IPS-18a (cell line): Measurements from ENCODE around the gene PLCB1.

Experiments used
- H3K27ac ChIP-seq: one replicate; pipeline ENCODE4 v1.5.1; 2013; ENCODE audit warnings: low read length
- H3K27me3 ChIP-seq: one replicate; pipeline ENCODE4 v1.6.1; 2013; ENCODE audit warnings: mild to moderate bottlenecking, low read length; ENCODE audit not compliant: control insufficient read depth, insufficient read depth
- H3K36me3 ChIP-seq: one replicate; pipeline ENCODE4 v1.6.1; 2013; ENCODE audit warnings: low read depth, low read length; ENCODE audit not compliant: control insufficient read depth
- H3K4me1 ChIP-seq: one replicate; pipeline ENCODE4 v1.6.1; 2013; ENCODE audit warnings: low read depth, low read length; ENCODE audit not compliant: control insufficient read depth
- H3K4me3 ChIP-seq: one replicate; pipeline ENCODE4 v1.5.1; 2013; ENCODE audit warnings: low read length
- H3K9ac ChIP-seq: one replicate; pipeline ENCODE4 v1.6.1; 2013; ENCODE audit warnings: mild to moderate bottlenecking, low read length, moderate library complexity
- H3K9me3 ChIP-seq: one replicate; pipeline ENCODE4 v1.6.1; 2013; ENCODE audit warnings: low read depth, low read length; ENCODE audit not compliant: control insufficient read depth

The PLCB1 gene

DNA sequence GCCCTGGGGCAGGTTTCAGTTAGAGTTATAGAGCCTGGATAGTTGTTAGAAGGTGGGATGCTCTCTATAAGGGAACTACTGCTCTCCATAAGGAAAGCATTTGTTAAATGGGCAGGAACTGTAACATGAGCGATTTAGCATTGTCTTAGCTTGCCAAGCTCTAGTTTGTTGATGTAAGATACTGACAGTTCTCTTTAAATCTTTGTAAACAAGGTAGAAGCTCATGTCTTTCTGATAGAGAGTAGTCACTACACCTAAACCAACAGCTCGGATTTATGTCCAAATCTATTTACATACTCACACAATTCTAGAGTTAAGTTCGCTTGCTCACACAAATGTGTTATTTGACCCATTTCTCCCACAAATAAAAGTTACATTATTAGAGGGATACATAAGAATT, 87.3 kb downstream of the PLCB1 start:
- no peaks in the 10 kb centered on the region for H3K9me3 ChIP-seq
- no peak overlapping the region for H3K9ac ChIP-seq
- H3K27me3 ChIP-seq, result no peaks in the 10 kb centered on the region
- H3K4me3 ChIP-seq, result no peak overlapping the region
- peaks cover 7% of the 10 kb centered on the region for H3K4me1 ChIP-seq
- H3K36me3 ChIP-seq, result no peaks in the 10 kb centered on the region
- no peak overlapping the region for H3K27ac ChIP-seq

DNA sequence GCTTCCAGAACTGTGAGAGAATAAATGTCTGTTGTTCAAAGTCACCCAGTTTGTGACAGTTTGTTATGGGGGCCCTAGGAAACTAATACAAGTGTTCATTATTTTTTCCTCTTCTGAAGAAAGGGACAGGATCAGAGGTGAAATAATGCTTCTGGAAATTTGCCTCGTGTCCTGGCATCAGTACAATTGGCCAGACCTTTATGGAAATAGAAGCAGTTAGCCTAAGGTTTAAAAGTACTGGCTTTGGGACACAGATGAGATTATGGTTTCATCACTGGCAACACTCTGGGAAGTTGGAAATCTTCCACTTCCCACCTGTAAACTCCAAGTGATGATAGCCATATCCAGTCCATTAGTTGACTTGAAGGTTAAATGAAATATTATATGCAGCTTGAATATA, 88.7 kb downstream of the PLCB1 start:
- Histone ChIP-seq H3K27ac (no peak overlapping the region), H3K4me1 (no peaks in the 10 kb centered on the region), H3K36me3 (no peaks in the 10 kb centered on the region), H3K9me3 (no peaks in the 10 kb centered on the region), H3K4me3 (no peak overlapping the region), H3K27me3 (no peaks in the 10 kb centered on the region), H3K9ac (no peak overlapping the region)

DNA sequence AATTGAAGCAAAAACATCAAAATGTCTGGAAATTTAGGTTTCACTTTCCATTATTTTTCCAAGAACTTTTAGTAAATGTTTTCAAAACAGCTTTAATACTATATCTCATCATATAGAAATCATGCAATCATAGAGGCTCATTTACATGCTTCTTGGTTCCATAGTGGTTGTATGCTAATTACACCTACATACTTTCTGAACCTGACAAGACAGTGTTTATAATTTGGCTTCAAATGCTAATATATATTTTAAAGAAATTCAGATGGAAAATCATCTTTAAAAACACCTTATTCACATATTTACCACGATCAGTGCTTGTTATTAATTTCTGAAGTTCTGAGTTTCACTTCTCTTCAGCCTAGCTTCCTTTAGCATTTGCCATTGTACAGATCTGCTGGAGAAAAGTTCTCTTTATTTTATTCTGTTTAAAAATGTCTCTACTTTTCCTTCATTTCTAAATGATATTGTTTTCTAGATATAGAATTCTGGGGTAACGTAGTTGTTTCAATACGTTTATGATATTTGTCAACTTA, 89.9 kb downstream of the PLCB1 start:
- Histone ChIP-seq H3K4me3 (no peak overlapping the region), H3K9me3 (no peaks in the 10 kb centered on the region), H3K4me1 (no peaks in the 10 kb centered on the region), H3K36me3 (no peaks in the 10 kb centered on the region), H3K27ac (no peak overlapping the region), H3K27me3 (no peaks in the 10 kb centered on the region), H3K9ac (no peak overlapping the region)

DNA sequence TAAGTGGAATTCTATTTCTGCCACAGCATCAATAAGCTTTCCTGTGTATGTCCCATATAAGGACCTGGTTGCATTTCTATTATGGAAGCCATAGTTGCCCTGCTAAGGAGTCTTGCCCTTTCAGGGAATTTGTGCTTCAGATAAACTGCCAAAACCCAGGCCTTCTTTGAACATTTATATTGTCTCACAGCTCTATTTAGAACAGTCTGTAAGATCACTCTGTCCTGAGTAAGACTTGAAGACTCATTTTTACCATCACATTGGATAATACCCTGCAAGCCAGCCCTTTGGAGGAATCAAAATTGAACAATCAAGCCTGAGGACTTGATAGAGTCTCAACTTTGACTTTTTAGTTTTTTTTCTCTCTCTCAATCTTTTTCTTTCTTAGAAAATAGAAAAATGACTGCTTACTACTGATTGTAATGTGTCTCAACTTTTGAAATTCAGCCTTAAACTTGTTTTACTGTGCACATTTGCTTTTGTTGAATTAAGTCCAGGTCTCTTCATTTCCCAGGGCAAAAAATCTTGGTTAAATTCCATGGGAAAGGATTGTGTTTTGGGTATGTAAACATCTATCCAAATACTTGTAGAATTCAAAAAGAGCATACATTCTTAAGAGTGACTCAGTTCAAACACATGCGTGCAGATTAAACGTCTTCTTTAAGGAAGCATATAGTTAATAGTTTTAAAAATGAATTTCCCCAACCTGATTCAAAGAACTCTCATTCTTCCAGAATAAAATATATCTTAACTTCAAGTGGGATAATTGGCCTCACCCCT, 91.2 kb downstream of the PLCB1 start:
- no peaks in the 10 kb centered on the region for H3K9me3 ChIP-seq
- H3K4me3 ChIP-seq, result no peak overlapping the region
- no peak overlapping the region for H3K9ac ChIP-seq
- no peaks in the 10 kb centered on the region for H3K4me1 ChIP-seq
- no peak overlapping the region for H3K27ac ChIP-seq
- H3K27me3 ChIP-seq, result no peaks in the 10 kb centered on the region
- no peaks in the 10 kb centered on the region for H3K36me3 ChIP-seq

DNA sequence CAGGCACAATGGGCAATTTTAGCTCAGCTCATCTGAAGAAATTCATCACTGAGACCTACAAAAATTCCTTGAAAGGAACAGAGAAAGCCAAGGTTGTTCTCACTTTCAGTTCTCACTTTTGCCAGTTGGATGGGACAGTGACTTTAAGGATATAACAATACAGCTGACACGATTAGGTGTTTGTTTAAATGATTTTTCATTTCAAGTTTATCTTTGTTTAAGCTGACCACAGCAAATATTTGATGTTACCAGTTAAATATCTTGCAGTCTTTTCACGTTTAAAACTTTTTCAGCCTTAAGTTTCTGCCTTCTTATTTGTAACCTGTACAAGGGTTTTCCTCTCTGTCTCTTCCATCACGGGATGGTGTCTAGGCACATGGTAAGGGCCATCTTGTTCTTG, 93.6 kb downstream of the PLCB1 start:
- no peaks in the 10 kb centered on the region for H3K9me3 ChIP-seq
- H3K4me3 ChIP-seq, result no peak overlapping the region
- no peak overlapping the region for H3K27ac ChIP-seq
- H3K9ac ChIP-seq, result no peak overlapping the region
- no peaks in the 10 kb centered on the region for H3K36me3 ChIP-seq
- H3K4me1 ChIP-seq, result no peaks in the 10 kb centered on the region
- H3K27me3 ChIP-seq, result no peaks in the 10 kb centered on the region

DNA sequence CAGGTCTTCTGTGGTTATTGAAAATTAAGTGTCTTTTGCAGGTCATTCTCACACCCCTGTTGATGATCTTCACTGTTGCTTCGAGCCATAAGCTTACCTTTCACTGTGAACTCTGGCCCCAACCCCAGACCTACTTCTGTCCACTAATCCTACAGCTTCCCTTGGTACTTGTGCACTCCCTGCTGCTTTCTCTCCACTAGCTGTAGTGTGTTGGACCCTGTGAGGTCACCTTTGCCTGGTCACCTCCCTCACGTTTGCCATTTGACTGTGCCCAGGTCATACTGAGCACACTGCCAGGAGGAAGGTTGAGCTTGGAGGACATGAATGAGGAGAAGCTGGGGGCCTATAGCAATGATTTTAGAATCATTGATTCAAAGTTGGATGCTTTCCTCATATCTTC, 94.0 kb downstream of the PLCB1 start:
- Histone ChIP-seq H3K36me3 (no peaks in the 10 kb centered on the region), H3K4me1 (no peaks in the 10 kb centered on the region), H3K27me3 (no peaks in the 10 kb centered on the region), H3K9me3 (no peaks in the 10 kb centered on the region), H3K27ac (no peak overlapping the region), H3K9ac (no peak overlapping the region), H3K4me3 (no peak overlapping the region)

DNA sequence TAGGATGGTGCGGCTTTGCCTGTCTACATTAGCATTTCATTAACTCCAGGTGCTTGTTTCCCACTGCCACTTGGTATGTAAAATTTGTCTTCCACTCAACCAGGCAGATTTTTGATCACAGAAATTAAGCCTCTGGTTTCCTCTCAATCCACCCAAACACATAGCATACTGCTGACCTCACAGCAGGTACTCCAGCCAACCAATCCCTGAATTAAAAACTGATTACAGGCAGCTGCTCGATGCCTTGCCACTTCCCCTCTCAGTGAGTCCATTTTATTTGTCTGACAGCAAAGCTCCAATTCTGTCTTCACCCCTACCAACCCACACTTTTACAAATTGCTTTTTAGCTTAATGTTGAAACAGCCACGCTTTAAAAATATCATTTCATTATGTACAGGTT, 95.2 kb downstream of the PLCB1 start:
- Histone ChIP-seq H3K27me3 (no peaks in the 10 kb centered on the region), H3K36me3 (no peaks in the 10 kb centered on the region), H3K9ac (no peak overlapping the region), H3K4me1 (no peaks in the 10 kb centered on the region), H3K9me3 (no peaks in the 10 kb centered on the region), H3K27ac (no peak overlapping the region), H3K4me3 (no peak overlapping the region)

DNA sequence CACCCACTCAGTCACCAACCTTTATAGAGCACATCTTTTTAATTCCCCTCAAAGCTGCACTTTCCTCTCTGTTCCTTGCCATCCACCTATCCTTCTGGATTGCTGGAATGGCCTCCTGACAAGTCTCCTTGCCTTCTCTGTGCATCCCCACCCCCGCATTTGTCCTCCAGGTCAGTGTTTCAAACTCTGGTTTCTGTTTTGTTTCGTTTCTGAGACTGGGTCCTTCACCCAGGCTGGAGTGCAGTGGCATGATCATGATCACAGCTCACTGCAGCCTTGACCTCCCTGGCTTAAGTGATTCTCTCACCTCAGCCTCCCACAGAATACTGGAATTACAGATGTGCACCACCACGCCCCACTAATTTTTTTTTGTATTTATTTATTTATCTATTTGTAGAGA, 96.2 kb downstream of the PLCB1 start:
- Histone ChIP-seq H3K36me3 (no peaks in the 10 kb centered on the region), H3K27me3 (no peaks in the 10 kb centered on the region), H3K4me1 (no peaks in the 10 kb centered on the region), H3K27ac (no peak overlapping the region), H3K4me3 (no peak overlapping the region), H3K9ac (no peak overlapping the region), H3K9me3 (no peaks in the 10 kb centered on the region)

DNA sequence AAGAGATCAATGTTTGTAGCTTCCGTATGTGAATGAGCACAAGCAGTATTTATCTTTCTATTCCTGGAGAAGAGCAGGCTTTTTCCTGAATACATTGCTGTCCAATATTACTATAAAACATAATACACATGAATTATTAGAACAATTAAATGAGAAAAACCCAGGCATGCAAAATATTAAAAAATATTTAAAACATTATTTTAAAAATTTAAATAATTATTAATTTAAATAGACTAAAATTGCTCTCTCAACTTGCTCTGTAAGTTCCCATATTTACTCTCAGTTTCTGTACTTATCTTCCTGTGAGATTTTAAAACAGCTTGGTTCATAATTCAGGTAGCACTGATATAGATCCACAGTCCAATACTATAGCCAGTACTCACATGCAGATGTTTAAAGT, 97.0 kb downstream of the PLCB1 start:
- no peaks in the 10 kb centered on the region for H3K27me3 ChIP-seq
- no peaks in the 10 kb centered on the region for H3K4me1 ChIP-seq
- no peaks in the 10 kb centered on the region for H3K9me3 ChIP-seq
- no peaks in the 10 kb centered on the region for H3K36me3 ChIP-seq
- H3K9ac ChIP-seq, result no peak overlapping the region
- H3K27ac ChIP-seq, result no peak overlapping the region
- no peak overlapping the region for H3K4me3 ChIP-seq

DNA sequence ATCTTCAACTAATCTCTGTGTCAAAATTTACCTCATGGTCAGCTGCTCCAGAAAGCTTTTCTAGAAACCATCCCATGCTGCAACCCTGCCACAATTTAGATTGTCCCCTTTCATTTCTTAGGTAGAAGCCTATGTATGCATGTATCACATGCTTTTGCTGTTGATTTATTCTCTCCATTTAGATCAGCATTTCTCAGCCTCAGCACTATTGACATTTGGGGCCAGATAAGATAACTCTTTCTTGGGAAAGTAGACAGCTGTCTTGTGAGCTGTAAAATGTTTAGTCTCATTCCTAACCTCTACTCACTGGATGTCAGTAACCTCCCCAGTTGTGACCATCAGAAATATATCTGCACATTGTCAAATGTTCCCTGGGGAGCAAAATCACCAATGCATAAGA, 99.0 kb downstream of the PLCB1 start:
- Histone ChIP-seq H3K9me3 (no peaks in the 10 kb centered on the region), H3K27me3 (no peaks in the 10 kb centered on the region), H3K9ac (no peak overlapping the region), H3K36me3 (no peaks in the 10 kb centered on the region), H3K27ac (no peak overlapping the region), H3K4me1 (no peaks in the 10 kb centered on the region), H3K4me3 (no peak overlapping the region)

DNA sequence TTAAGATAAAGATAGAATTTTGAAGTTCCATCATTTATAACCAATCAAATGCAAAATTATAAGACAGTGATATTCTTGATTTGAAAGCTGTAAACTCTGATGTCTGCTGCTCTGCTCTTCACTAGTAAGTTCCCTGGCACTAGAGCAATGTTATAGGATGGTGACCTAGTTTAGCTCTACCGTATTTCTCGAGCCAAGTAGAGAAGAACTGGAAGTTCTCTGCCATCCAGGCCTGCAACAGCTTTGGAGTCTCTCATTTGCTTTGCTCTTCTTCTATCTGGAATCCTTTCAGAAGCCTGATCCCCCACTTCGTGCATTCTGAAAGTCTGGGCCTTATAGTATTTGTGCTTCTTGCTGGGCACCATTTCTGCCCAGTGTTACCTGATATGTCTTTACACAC, 100.3 kb downstream of the PLCB1 start:
- H3K9ac ChIP-seq, result no peak overlapping the region
- H3K4me3 ChIP-seq, result no peak overlapping the region
- no peaks in the 10 kb centered on the region for H3K36me3 ChIP-seq
- no peak overlapping the region for H3K27ac ChIP-seq
- H3K4me1 ChIP-seq, result no peaks in the 10 kb centered on the region
- no peaks in the 10 kb centered on the region for H3K27me3 ChIP-seq
- no peaks in the 10 kb centered on the region for H3K9me3 ChIP-seq

DNA sequence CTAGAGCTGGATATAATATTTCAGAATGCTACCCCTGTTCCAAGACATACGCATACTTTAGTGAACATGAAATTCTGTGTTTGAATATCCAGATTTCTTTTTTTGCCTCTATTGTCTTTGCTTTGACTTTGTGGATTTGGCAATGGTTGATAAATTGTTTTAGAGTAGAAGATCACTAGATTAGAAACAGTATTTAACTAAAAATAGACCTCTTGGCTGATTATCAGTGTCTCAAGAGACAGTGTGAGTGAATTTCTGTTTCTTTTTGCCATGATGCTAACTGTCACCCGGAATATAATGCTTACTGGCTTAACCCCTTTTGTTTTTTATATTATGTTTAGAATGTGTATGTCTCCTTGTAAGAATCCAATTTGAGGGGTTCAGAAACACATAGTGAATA, 102.5 kb downstream of the PLCB1 start:
- no peaks in the 10 kb centered on the region for H3K4me1 ChIP-seq
- no peaks in the 10 kb centered on the region for H3K27me3 ChIP-seq

More for the DNA sequence above, 102.5 kb downstream of the PLCB1 start:
- H3K4me3 ChIP-seq, result no peak overlapping the region
- H3K36me3 ChIP-seq, result no peaks in the 10 kb centered on the region
- no peak overlapping the region for H3K27ac ChIP-seq
- H3K9me3 ChIP-seq, result no peaks in the 10 kb centered on the region
- H3K9ac ChIP-seq, result no peak overlapping the region
